ENCODE measurements around the gene STK39.

STK39 gene

DNA sequence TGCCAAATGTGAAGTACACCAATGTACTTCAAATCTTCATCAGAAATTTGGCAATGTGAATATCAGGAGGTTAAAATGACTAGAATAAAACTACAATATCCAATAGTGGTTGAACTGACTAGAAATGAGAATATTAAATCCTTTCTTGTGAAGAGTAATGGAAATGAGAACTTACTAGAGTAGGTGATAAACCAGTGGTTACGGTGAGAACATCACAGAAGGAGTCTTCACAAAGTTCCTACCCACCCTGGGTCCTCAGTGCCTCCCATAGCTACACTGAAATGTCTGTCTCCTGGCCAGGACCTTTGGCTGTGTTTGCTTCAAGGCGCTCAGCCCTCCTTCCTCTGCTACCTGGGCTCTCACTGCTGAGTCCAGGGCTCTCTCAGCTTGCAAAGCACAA lies 289.7 kb downstream of the STK39 start:
- DNase-seq (ENCODE audit: low read depth in 2 of 2): no peak

DNA sequence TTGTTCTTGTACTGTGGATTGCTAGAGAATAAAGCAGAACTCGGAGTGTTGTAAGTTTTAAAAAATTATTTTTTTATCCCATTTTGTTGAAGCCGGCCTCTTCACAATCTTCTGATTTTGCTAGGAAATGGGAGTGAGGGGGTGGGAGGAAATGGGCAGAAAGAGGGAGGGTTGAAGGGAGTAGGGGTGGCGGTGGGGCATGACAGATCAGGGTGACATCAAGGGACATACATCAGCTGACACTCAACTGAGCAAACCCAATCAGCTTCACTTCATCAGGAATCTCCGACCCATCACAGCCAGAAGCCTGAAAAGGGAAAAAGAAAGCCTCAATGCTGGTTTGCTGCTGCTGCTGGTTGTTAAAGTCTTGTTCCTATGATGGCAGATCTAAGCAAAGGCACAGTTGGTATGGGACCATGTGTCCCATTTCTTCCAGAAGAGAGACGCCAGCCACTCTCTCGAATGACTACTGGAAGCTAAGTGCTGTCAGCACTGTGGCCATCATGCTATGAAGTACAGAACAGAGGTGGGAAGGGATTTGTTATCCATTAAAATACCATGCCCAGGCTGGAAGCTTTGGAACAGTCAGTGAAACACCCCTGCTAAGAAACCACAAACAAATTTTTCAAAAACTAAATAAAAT lies 292.0 kb downstream of the STK39 start:
- DNase-seq (ENCODE audit: low read depth in 2 of 2): no peak

GRCh38 chr2:167954495-167954894 lies 292.9 kb downstream of the STK39 start:
- DNase-seq (ENCODE audit: low read depth in 2 of 2): no peak

GRCh38 chr2:167953776-167954175 lies 293.6 kb downstream of the STK39 start:
- DNase-seq (ENCODE audit: low read depth in 2 of 2): no peak

DNA sequence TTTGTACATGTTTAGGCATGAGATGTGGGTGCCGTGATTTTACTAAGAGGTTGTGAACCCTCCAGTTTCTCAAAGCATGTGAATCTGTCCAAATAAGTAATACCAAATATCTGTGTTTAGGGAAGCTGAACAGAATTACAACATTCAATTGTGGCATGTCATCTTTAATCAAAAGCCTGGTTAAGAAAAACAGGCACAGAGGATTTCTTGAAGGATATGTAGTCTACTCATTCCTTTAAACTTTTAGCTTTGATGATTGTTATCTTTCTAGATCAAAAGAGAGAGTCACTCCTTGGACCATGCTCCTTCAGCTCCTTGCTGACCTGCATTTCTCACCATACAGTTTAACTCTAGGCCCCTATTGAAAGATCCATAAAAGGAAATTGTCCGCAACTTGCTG lies 296.8 kb downstream of the STK39 start:
- DNase-seq (ENCODE audit: low read depth in 2 of 2): no peak

GRCh38 chr2:167946441-167946841 lies 301.0 kb downstream of the STK39 start:
- no peak for DNase-seq (ENCODE audit: low read depth in 2 of 2)

- DNase-seq (ENCODE audit: low read depth in 2 of 2): no peak
These were observed 301.6 kb downstream of the STK39 start for GRCh38 chr2:167945660-167946368.

DNA sequence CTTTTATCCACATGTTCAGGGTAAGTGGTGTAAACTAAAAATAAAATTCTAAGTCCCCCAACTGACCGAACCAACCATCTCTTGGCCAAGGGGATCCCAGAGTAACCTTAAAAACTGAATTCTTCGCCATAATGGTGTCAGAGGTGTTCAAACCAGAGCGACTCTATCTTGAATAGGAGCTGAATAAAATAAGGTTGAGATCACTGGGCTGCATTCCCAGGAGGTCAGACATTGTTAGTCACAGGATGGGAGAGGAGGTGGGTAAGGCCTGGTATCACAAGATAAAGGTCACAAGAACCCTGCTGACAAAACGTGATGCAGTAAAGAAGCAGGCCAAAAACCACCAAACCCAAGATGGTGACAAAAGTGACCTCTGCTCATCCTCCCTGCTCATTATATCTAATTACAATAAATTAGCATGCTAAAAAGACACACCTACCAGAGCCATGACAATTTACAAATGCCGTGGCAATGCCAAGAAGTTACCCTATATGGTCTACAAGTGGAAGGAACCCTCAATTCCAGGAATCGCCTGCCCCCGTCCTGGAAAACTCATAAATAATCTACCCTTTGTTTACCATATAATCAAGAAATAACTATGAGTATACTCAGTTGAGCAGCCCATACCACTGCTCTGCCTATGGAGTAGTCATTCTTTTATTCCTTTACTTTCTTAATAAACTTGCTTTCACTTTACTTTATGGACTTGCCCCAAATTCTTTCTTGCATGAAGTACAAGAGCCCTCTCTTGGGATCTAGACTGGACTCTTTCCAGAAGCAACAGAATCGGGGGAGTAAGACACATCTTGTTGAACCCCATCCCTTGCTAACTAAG lies 302.4 kb downstream of the STK39 start:
- DNase-seq (ENCODE audit: low read depth in 2 of 2): no peak

- no peak for DNase-seq (ENCODE audit: low read depth in 2 of 2)
These were observed 303.5 kb downstream of the STK39 start for GRCh38 chr2:167943897-167944296.

GRCh38 chr2:167943368-167943767 lies 304.0 kb downstream of the STK39 start:
- DNase-seq (ENCODE audit: low read depth in 2 of 2): no peak

- no peak for DNase-seq (ENCODE audit: low read depth in 2 of 2)
These were observed 304.9 kb downstream of the STK39 start for GRCh38 chr2:167942366-167943081.

- no peak for DNase-seq (ENCODE audit: low read depth in 2 of 2)
These were observed 305.8 kb downstream of the STK39 start for GRCh38 chr2:167941604-167942003.

DNA sequence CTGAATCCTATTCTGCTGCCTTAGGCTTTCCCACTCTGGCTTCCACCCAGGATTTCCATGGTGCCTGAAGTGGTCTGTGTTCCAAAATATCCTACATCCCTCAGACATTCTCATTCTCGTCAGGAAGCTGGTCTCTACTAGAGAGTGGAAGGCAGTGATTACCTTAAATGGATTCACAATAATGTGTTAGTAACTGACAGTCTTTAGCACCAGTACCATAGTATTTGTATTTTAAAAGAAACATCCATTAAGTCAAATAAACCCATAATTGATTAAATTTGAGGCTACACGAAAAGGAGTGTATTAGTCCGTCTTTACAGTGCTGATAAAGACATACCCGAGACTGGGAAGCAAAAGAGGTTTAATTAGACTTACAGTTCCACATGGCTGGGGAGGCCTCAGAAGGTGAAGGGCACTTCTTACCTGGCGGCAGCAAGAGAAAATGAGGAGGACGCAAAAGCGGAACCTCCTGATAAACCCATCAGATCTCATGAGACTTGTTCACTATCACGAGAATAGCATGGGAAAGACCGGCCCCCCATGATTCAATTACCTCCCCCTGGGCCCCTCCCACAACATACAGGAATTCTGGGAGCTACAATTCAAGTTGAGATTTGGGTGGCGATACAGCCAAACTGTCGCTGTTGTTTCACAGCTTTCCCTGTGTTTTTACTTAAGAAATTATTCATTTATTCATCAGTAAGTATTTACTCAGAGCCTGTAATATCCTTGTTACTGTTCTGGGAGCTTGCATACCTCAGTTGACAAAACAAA lies 306.5 kb downstream of the STK39 start:
- no peak for DNase-seq (ENCODE audit: low read depth in 2 of 2)

- DNase-seq (ENCODE audit: low read depth in 2 of 2): no peak
These were observed 307.1 kb downstream of the STK39 start for GRCh38 chr2:167940346-167940725.

DNA sequence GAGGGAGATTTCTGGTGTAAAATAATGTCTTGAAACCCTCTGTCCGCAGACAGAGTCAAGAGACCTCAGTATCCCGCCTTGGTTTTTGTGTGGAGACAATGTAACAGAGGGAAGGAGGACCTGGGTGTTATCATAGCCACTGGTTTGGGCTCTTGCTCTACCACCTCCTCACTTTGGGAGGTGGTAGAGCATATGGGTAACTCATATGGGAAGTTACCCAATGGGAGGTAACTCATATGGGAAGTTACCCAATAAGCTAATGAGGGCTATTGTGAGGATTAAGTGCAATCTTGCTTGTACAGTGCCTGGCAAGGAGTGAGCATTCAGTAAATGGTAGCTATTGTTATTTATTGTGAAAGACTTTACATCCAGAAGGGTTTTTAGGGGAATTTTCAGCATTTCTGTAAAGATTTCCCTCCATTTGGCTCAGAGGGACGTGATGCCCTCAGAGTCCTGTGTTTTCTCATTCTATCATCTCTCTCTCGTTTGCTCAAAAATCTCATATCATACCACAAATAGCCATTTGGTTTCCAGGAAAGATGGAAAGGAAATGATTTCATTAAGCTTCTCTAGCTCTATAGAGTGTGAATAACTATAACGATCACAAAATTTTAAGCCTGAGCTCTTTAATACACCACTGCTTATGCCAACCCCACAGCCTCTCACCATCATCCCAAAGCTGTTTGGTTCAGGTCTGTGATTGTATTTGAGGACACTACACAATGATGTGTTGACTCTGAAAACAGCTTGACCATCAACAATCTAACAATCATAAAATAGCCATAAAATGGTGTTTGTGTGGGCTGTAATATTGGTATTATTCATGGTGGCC lies 307.7 kb downstream of the STK39 start:
- no peak for DNase-seq (ENCODE audit: low read depth in 2 of 2)

DNA sequence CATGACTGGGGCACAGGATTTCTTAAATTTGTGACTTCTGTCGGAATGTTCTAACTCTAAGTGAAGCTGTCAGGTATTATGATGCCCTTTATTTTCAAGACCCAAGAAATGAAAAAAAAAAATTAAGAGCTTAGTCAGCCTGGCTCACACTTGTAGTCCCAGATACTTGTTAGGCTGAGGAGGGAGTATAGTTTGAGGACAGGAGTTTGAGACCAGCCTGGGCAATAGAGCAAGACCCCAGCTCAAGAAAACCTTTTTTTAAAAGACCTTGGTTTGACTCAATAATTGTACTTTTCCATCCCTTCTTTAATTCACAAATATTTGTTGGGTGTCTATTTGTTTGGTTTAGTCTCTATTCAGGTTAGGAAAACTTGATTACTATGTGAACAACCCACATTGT lies 310.0 kb downstream of the STK39 start:
- DNase-seq (ENCODE audit: low read depth in 2 of 2): no peak

DNA sequence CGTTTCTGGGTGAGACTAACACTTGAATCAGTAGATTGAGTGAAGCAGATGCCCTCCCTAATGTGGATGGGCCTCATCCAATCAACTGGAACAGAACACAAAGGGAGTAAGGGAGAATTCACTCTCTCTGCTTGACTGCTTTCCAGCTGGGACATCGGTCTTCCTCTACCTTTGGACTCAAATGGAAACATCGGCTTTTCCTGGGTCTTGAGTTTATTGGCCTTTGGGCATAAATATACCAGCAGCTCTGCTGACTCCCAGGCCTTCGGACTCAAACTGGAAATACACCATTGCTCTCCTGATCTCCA lies 311.6 kb downstream of the STK39 start:
- no peak for DNase-seq (ENCODE audit: low read depth in 2 of 2)

DNA sequence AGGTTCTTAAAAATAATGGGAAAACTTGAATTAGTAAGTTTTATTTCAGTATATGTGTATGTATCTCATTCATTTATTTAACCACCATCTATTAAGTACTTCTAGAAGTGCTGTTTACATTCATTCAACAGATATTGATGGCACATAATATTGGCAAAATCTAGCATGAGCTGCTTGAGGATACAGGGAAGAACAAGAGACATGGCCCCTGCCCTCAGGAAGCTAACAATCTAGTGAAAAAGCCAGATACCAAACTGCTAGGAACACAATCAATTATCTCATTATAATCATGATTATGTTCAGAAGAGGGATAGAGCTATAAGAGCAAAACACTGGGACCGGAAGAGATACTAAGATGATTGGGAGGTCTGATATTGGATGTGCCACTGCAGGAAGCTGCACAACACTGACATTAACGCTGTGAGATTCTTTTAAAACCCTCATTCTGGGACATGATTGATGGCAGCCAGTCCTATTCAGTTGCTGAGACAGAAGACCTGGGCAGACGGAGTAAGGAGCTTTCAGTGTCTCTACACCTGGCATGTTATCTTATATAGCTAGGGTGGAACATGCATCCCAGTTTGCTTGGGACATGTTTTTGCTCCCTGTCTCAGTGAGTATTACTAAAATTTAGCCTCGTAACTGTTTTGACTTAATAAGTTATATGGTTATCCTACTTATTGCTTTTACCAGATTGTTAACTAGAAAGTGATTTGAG lies 314.1 kb downstream of the STK39 start:
- DNase-seq (ENCODE audit: low read depth in 2 of 2): no peak

- no peak for DNase-seq (ENCODE audit: low read depth in 2 of 2)
These were observed 315.2 kb downstream of the STK39 start for GRCh38 chr2:167932123-167932693.

DNA sequence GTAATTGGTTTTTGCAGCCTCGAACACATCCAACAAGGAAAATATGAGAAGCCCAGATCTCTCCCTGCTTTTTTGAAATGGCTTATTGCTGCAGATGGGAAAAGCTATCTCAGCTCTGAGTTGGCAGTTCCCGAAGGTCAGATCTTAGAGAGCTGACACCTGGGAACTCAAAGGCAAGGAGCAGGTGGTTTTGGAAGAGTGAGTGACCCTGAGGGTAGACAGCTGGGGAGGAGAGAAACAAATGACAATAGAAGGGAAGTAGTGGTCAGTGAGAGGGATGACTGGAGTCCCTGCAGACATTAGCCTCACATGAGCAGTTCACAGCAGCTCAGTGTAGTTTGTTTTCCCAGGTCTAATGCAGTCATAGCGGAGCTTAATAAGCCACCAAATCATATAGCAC lies 317.9 kb downstream of the STK39 start:
- DNase-seq (ENCODE audit: low read depth in 2 of 2): no peak

Measured in stimulated activated CD8-positive, alpha-beta memory T cell treated with anti-CD3 and anti-CD28 coated beads, Interleukin-15, amount 100 ng/mL, for 48 hours (primary cell).